Activated CD4-positive, alpha-beta T cell treated with anti-CD3 and anti-CD28 coated beads for 36 hours (primary cell): Measurements from ENCODE around the gene MED15. TPM values are rescaled to one million over a fixed set of nuclear protein-coding genes. Genes with fewer than 3 reads are reported as not detected.
A peak's percentile ranks its signal among the peaks of the same experiment; 100 is the strongest.
"Not testable (repeated sequence)": the region's sequence is repeated elsewhere in the genome, so short reads cannot be mapped to it uniquely, and the experiment has no call there.

Experiments used
- ATAC-seq: fragments of 200-7000 bp; cut with Tn5 transposase; one replicate; pipeline ENCODE4 v1.10.0; 2021; ENCODE audit warnings: mild to moderate bottlenecking, moderate library complexity
- CTCF ChIA-PET: fragments of 350-600 bp; sonication (Branson Sonifier 250); formaldehyde crosslinking; loops from one replicate; lab custom pipeline; 2021; ENCODE audit warnings: antibody characterized with exemption; lab: Charles Lee
- POLR2A ChIA-PET: fragments of 350-600 bp; sonication (Branson Sonifier 250); formaldehyde crosslinking; loops from one replicate; lab custom pipeline; 2021; ENCODE audit warnings: antibody characterized with exemption, inconsistent platforms; lab: Charles Lee
- DNase-seq: peaks from one replicate; pipeline ENCODE4 v3.0.0-alpha.2; 2020
- H3K27ac Mint-ChIP-seq: one replicate; pipeline ENCODE4 v1.8.0; 2021; ENCODE audit warnings: mixed read lengths
- H3K27me3 Mint-ChIP-seq: one replicate; pipeline ENCODE4 v1.8.0; 2021; ENCODE audit warnings: mixed read lengths
- H3K36me3 Mint-ChIP-seq: one replicate; pipeline ENCODE4 v1.8.0; 2021; ENCODE audit warnings: low read depth, mixed read lengths
- H3K4me1 Mint-ChIP-seq: one replicate; pipeline ENCODE4 v1.8.0; 2021; ENCODE audit warnings: mixed read lengths
- H3K4me3 Mint-ChIP-seq: one replicate; pipeline ENCODE4 v1.8.0; 2021; ENCODE audit warnings: mild to moderate bottlenecking, moderate library complexity, mixed read lengths
- H3K9me3 Mint-ChIP-seq: one replicate; pipeline ENCODE4 v1.8.0; 2021; ENCODE audit warnings: low read depth, mixed read lengths
- intact Hi-C, 2 experiments: fragments of 100-400 bp; cut with DNase I in 1 of 2; cut with micrococcal nuclease in 1 of 2; formaldehyde crosslinking; loops; one replicate each; pipeline versions ENCODE4 v1.14.2 to v1.15.1; 2022 to 2024; cut with DNase I, micrococcal nuclease
- total RNA-seq, 2 experiments: library from RNA; stranded (reverse); gene quantifications; one replicate each; pipeline ENCODE4 v1.2.3, GENCODE V29; 2021

The MED15 gene
- total RNA-seq, 2 experiments from 2014 or later = 84.4 to 107 TPM

- Mint-ChIP-seq H3K4me3 (no peak overlapping the region), H3K9me3 (no peaks in the 10 kb centered on the region), H3K4me1 (peaks cover 58% of the 10 kb centered on the region), H3K27me3 (no peaks in the 10 kb centered on the region), H3K36me3 (peaks cover 27% of the 10 kb centered on the region), H3K27ac (no peak overlapping the region)
- ChIA-PET CTCF (no interaction called here), POLR2A (no interaction called here)
- DNase-seq = no peak
- intact Hi-C loops = no loop called here
- no peak for ATAC-seq
Measured at GRCh38 chr22:20466659-20467379, 40.6 kb upstream of the MED15 start.

GRCh38 chr22:20469110-20469868 is 38.1 kb upstream of the MED15 start:
- ChIA-PET CTCF (interaction anchor here (1.6 kb wide), 1 partner anchor 21 kb away, joined by 4 read pairs; no protein-coding TSS in a partner anchor), POLR2A (no interaction called here)
- DNase-seq = no peak

GRCh38 chr22:20470525-20470924 is 36.9 kb upstream of the MED15 start:
- H3K27me3 Mint-ChIP-seq, ATAC-seq, H3K4me3 Mint-ChIP-seq, H3K9me3 Mint-ChIP-seq, intact Hi-C loops, DNase-seq, H3K27ac Mint-ChIP-seq: not testable (repeated sequence)
- Mint-ChIP-seq H3K4me1 (peaks cover 46% of the 10 kb centered on the region), H3K36me3 (peaks cover 17% of the 10 kb centered on the region)
- ChIA-PET CTCF (interaction anchor here (1.7 kb wide), 1 partner anchor 14 kb away, joined by 5 read pairs; no protein-coding TSS in a partner anchor), POLR2A (interaction anchor here (0.7 kb wide), 1 partner anchor 85 kb away, joined by 3 read pairs; no protein-coding TSS in a partner anchor)

More at GRCh38 chr22:20469110-20469868, 38.1 kb upstream of the MED15 start:
- Mint-ChIP-seq H3K27ac (peak overlapping the region; percentile 48), H3K9me3 (no peaks in the 10 kb centered on the region), H3K27me3 (no peaks in the 10 kb centered on the region), H3K4me1 (peaks cover 47% of the 10 kb centered on the region), H3K4me3 (no peak overlapping the region), H3K36me3 (peaks cover 19% of the 10 kb centered on the region)
- intact Hi-C loops = no loop called here
- ATAC-seq = peak; percentile 38

- intact Hi-C loops = no loop called here
- H3K27me3 Mint-ChIP-seq = no peaks in the 10 kb centered on the region
- H3K4me1 Mint-ChIP-seq = peaks cover 47% of the 10 kb centered on the region
- no peak overlapping the region for H3K4me3 Mint-ChIP-seq
- ATAC-seq (no peak), DNase-seq (no peak)
- ChIA-PET POLR2A (no interaction called here), CTCF (interaction anchor here (1.7 kb wide), 1 partner anchor 15 kb away, joined by 5 read pairs; no protein-coding TSS in a partner anchor)
- H3K36me3 Mint-ChIP-seq = peaks cover 17% of the 10 kb centered on the region
- H3K27ac Mint-ChIP-seq = no peak overlapping the region
- no peaks in the 10 kb centered on the region for H3K9me3 Mint-ChIP-seq
Measured at GRCh38 chr22:20471126-20471833, 36.1 kb upstream of the MED15 start.

GRCh38 chr22:20472629-20473442 is 34.6 kb upstream of the MED15 start:
- H3K36me3 Mint-ChIP-seq = peaks cover 17% of the 10 kb centered on the region
- DNase-seq (no peak), ATAC-seq (no peak)
- ChIA-PET CTCF (interaction anchor here (0.7 to 1.7 kb wide), 2 partner anchors 16 to 77 kb away, joined by 3 read pairs; no protein-coding TSS in a partner anchor), POLR2A (no interaction called here)
- no peak overlapping the region for H3K4me3 Mint-ChIP-seq
- peak overlapping the region; percentile 45 for H3K27ac Mint-ChIP-seq
- no peaks in the 10 kb centered on the region for H3K9me3 Mint-ChIP-seq
- H3K27me3 Mint-ChIP-seq = no peaks in the 10 kb centered on the region
- peaks cover 48% of the 10 kb centered on the region for H3K4me1 Mint-ChIP-seq
- intact Hi-C loops = no loop called here

GRCh38 chr22:20475115-20475436 is 32.3 kb upstream of the MED15 start:
- intact Hi-C loops = loop anchor here in 1 of 2 experiments (1.0 kb wide), 1 partner anchor 20 kb away; the partner anchor contains the start of gene KLHL22
- ATAC-seq (peak; percentile 69), DNase-seq (no peak)
- ChIA-PET POLR2A (interaction anchor here (0.6 kb wide), 1 partner anchor 12 kb away, joined by 3 read pairs; no protein-coding TSS in a partner anchor), CTCF (no interaction called here)
- H3K9me3 Mint-ChIP-seq = no peaks in the 10 kb centered on the region
- peaks cover 18% of the 10 kb centered on the region for H3K36me3 Mint-ChIP-seq
- peak overlapping the region; percentile 86 for H3K27ac Mint-ChIP-seq
- H3K4me3 Mint-ChIP-seq = peak overlapping the region; percentile 48
- no peaks in the 10 kb centered on the region for H3K27me3 Mint-ChIP-seq
- H3K4me1 Mint-ChIP-seq = peaks cover 43% of the 10 kb centered on the region

- H3K27ac Mint-ChIP-seq = peak overlapping the region; percentile 86
- CTCF ChIA-PET = interaction anchor here (1.2 kb wide), 1 partner anchor 19 kb away, joined by 4 read pairs; no protein-coding TSS in a partner anchor
- ATAC-seq, H3K9me3 Mint-ChIP-seq, DNase-seq, H3K27me3 Mint-ChIP-seq, POLR2A ChIA-PET: not testable (repeated sequence)
- peaks cover 44% of the 10 kb centered on the region for H3K4me1 Mint-ChIP-seq
- peaks cover 16% of the 10 kb centered on the region for H3K36me3 Mint-ChIP-seq
- intact Hi-C loops = loop anchor here in 1 of 2 experiments (1.0 kb wide), 1 partner anchor 20 kb away; the partner anchor contains the start of gene KLHL22
- peak overlapping the region; percentile 48 for H3K4me3 Mint-ChIP-seq
Measured at GRCh38 chr22:20475569-20475968, 31.8 kb upstream of the MED15 start.

GRCh38 chr22:20478059-20478458 is 29.4 kb upstream of the MED15 start:
- ATAC-seq, CTCF ChIA-PET, H3K27me3 Mint-ChIP-seq, H3K36me3 Mint-ChIP-seq, H3K9me3 Mint-ChIP-seq, DNase-seq, H3K27ac Mint-ChIP-seq, POLR2A ChIA-PET, intact Hi-C loops, H3K4me3 Mint-ChIP-seq: not testable (repeated sequence)
- peaks cover 39% of the 10 kb centered on the region for H3K4me1 Mint-ChIP-seq

- POLR2A ChIA-PET = no interaction called here
- H3K4me3 Mint-ChIP-seq = no peak overlapping the region
- intact Hi-C loops = no loop called here
Measured at GRCh38 chr22:20479612-20480196, 27.7 kb upstream of the MED15 start.

GRCh38 chr22:20483143-20483506 is 24.3 kb upstream of the MED15 start:
- H3K4me3 Mint-ChIP-seq, H3K9me3 Mint-ChIP-seq, POLR2A ChIA-PET, CTCF ChIA-PET, H3K4me1 Mint-ChIP-seq, H3K27ac Mint-ChIP-seq, DNase-seq, intact Hi-C loops, H3K27me3 Mint-ChIP-seq, ATAC-seq: not testable (repeated sequence)
- H3K36me3 Mint-ChIP-seq = peaks cover 11% of the 10 kb centered on the region

More at GRCh38 chr22:20479612-20480196, 27.7 kb upstream of the MED15 start:
- Mint-ChIP-seq H3K4me1 (peaks cover 30% of the 10 kb centered on the region), H3K27ac (no peak overlapping the region), H3K27me3 (no peaks in the 10 kb centered on the region), H3K36me3 (peaks cover 7% of the 10 kb centered on the region), H3K9me3 (no peaks in the 10 kb centered on the region)
- CTCF ChIA-PET = interaction anchor here (0.6 kb wide), 1 partner anchor 23 kb away, joined by 3 read pairs; no protein-coding TSS in a partner anchor
- DNase-seq (no peak), ATAC-seq (no peak)
